ENCODE data around the gene SH3YL1. TPM values are rescaled to one million over a fixed set of nuclear protein-coding genes. Genes with fewer than 3 reads are reported as not detected.

SH3YL1 gene
- polyA plus RNA-seq, 1 donor (not counting 4 experiments of a cell fraction or from before 2014, with no cell fraction given): 41.8 TPM

DNA sequence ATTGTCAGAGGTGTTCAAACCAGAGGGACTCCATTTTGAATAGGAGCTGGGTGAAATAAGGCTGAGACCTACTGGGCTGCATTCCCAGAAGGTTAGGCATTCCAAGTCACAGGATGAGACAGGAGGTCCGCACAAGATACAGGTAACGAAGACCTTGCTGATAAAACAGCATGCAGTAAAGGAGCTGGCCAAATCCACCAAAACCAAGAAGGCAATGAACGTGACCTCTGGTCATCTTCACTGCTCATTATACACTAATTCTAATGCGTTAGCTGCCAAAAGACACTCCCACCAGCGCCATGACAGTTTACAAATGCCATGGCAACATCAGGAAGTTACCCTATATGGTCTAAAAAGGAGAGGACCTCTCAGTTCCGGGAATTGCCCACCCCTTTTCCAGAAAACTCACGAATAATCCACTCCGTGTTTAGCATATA lies 10.6 kb downstream of the SH3YL1 start:
- FAIRE-seq (no peak), DNase-seq (ENCODE audit: low read depth, low spot score) (no peak)
- Histone ChIP-seq H3K27me3 (ENCODE audit: control insufficient read depth, extremely low read depth, insufficient read depth, low read length) (no peaks in the 10 kb centered on the region), H3K4me2 (ENCODE audit: control insufficient read depth, extremely low read depth, insufficient read depth, low read depth, low read length) (no peak overlapping the region), H2AFZ (ENCODE audit: control insufficient read depth, low read length) (no peak overlapping the region), H3K36me3 (ENCODE audit: control insufficient read depth in 2 of 2, extremely low read depth in 1 of 2, insufficient read depth in 2 of 2, low read length in 2 of 2) (peaks cover 0 to 2% of the 10 kb centered on the region in 2 experiments), H3K4me1 (ENCODE audit: control insufficient read depth, extremely low read depth, insufficient read depth, low read length) (no peaks in the 10 kb centered on the region), H3K9me1 (ENCODE audit: control insufficient read depth, extremely low read depth, insufficient read depth, low read length) (no peaks in the 10 kb centered on the region), H3K9me3 (ENCODE audit: control insufficient read depth, low read depth, low read length) (no peaks in the 10 kb centered on the region), H4K20me1 (ENCODE audit: control insufficient read depth, extremely low read depth, insufficient read depth, low read length) (no peaks in the 10 kb centered on the region), H3K4me3 (ENCODE audit: control insufficient read depth in 2 of 3, extremely low read depth in 1 of 3, insufficient read depth in 2 of 3, low read depth in 1 of 3, low read length in 3 of 3) (no peak overlapping the region), H3K9ac (ENCODE audit: control insufficient read depth, extremely low read depth, insufficient read depth, low read length) (no peak overlapping the region), H3K79me2 (ENCODE audit: control insufficient read depth, insufficient read depth, low read length) (no peaks in the 10 kb centered on the region), H3K27ac (ENCODE audit: control insufficient read depth, insufficient read depth, low read length) (no peak overlapping the region)
- TF ChIP-seq CTCF (optimal IDR thresholded peaks at IDR 0.05 in 1 of 3, IDR thresholded peaks at IDR 0.05 in 1 of 3, conservative IDR thresholded peaks at IDR 0.05 in 1 of 3; ENCODE audit: extremely low read depth in 1 of 3, insufficient read depth in 2 of 3, low read length in 3 of 3) (no peak), EZH2 (IDR thresholded peaks at IDR 0.05; ENCODE audit: low read length) (no peak)
- dilution Hi-C loops (cut with MboI; ENCODE audit: extremely low pct_ligation_motif_present, low sequenced_read_pairs): no loop called here

DNA sequence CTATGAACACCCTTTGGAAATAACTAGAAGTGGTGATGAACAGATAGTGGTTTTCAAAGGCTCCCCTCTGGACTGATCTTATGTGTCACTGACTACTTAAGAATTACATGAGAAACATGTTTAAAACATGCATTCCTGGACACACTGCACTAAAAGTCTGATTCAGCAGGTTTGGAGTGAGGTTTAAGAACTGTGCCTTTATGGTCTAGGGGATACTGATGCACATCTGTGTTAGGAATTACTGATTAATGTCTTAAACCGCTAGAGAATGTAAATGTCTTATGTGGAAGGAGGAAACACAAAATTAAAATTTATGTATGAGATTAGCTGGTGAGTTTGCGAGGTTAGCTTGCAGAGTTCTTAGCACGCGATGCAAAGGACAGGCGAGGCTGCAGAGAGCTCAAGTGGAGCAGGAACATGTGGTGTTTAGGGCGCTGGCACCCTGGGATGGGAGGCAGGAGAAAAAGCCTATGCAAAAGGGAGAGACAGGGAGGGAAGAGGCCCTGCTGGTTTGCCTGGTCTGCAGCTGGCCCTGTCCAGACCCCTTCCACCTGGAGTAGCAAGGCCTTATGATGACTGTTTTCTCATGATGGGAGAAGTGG lies 11.7 kb downstream of the SH3YL1 start:
- dilution Hi-C loops (cut with MboI; ENCODE audit: extremely low pct_ligation_motif_present, low sequenced_read_pairs): no loop called here
- FAIRE-seq (no peak), DNase-seq (ENCODE audit: low read depth, low spot score) (no peak)
- H3K36me3 ChIP-seq (ENCODE audit: control insufficient read depth in 2 of 2, extremely low read depth in 1 of 2, insufficient read depth in 2 of 2, low read length in 2 of 2): peaks cover 0 to 3% of the 10 kb centered on the region in 2 experiments
- H3K4me3 ChIP-seq (ENCODE audit: control insufficient read depth in 2 of 3, extremely low read depth in 1 of 3, insufficient read depth in 2 of 3, low read depth in 1 of 3, low read length in 3 of 3): no peak overlapping the region
- H3K27me3 ChIP-seq (ENCODE audit: control insufficient read depth, extremely low read depth, insufficient read depth, low read length): no peaks in the 10 kb centered on the region
- H3K9me1 ChIP-seq (ENCODE audit: control insufficient read depth, extremely low read depth, insufficient read depth, low read length): no peaks in the 10 kb centered on the region
- no peaks in the 10 kb centered on the region for H4K20me1 ChIP-seq (ENCODE audit: control insufficient read depth, extremely low read depth, insufficient read depth, low read length)
- no peak for TF ChIP-seq CTCF (optimal IDR thresholded peaks at IDR 0.05 in 1 of 3, IDR thresholded peaks at IDR 0.05 in 1 of 3, conservative IDR thresholded peaks at IDR 0.05 in 1 of 3; ENCODE audit: extremely low read depth in 1 of 3, insufficient read depth in 2 of 3, low read length in 3 of 3)
- TF ChIP-seq EZH2 (IDR thresholded peaks at IDR 0.05; ENCODE audit: low read length): no peak
- no peaks in the 10 kb centered on the region for H3K4me1 ChIP-seq (ENCODE audit: control insufficient read depth, extremely low read depth, insufficient read depth, low read length)
- no peaks in the 10 kb centered on the region for H3K9me3 ChIP-seq (ENCODE audit: control insufficient read depth, low read depth, low read length)
- H3K79me2 ChIP-seq (ENCODE audit: control insufficient read depth, insufficient read depth, low read length): no peaks in the 10 kb centered on the region
- H3K4me2 ChIP-seq (ENCODE audit: control insufficient read depth, extremely low read depth, insufficient read depth, low read depth, low read length): no peak overlapping the region
- no peak overlapping the region for H3K9ac ChIP-seq (ENCODE audit: control insufficient read depth, extremely low read depth, insufficient read depth, low read length)
- no peak overlapping the region for H3K27ac ChIP-seq (ENCODE audit: control insufficient read depth, insufficient read depth, low read length)
- H2AFZ ChIP-seq (ENCODE audit: control insufficient read depth, low read length): no peak overlapping the region
